HG03439 (cell line): ENCODE measurements around the gene LEMD1.
"Not testable (repeated sequence)": the region's sequence is repeated elsewhere in the genome, so short reads cannot be mapped to it uniquely, and the experiment has no call there.

Source experiments
- ATAC-seq: cut with Tn5 transposase; IDR thresholded peaks from one replicate; pipeline ENCODE4 v1.9.1; 2021; ENCODE audit warnings: mild to moderate bottlenecking, moderate library complexity; ENCODE audit not compliant: unreplicated experiment

The LEMD1 gene

DNA sequence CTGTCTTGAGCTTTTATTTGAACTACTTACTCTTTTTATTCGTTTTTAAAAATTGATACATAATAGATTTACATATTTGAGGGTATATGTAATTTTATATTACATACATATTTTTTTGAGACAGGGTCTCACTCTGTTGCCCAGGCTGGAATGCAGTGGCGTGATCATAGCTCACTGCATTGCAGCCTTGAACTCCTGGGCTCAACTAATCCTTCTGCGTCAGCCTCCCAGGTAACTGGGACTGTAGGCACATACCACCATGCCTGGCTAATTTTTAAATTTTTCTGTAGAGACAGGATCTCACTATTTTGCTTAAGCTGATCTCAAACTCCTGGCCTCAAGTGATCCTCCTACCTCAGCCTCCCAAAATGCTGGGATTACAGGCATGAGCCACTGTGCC is 38.9 kb downstream of the LEMD1 start:
- not testable (repeated sequence) for ATAC-seq

DNA sequence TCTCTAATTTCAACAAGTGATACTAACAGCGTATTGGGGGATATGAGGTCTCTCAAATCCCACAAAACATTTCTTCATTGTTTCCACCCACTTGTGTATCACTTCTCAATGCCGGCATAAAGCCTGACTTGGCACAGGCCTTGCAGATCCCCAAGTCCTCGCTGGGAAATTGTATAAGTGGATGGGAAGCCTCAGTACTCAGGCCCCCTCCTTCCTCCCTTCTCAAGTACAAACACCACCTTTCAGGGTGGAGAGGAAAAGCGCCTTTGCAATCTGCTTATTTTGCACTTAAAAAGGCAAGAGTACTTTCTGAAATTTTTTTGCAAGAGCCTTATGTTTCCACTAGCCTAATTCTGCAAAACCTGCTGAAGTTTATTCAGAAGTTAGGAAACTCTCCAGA is 39.3 kb downstream of the LEMD1 start:
- no peak for ATAC-seq

DNA sequence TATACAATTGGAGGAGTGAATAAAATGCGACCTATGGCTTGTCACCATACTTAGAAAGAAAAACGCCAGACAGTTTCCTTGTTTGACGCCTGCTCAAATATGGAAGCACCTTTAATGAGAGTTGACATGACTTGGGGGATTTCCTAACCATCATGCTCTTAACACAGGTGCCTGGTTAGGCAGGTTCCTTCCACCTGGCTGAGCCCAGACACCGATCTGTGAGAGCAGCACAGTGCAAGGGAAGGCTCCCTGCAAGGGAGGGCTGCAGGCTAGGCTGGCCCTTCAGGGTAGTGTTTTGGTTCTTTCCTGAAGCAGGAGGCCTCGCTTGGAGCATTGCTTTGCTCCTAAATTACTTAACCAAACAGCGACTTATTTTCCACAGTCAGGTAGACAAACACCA is 40.6 kb downstream of the LEMD1 start:
- ATAC-seq: no peak

DNA sequence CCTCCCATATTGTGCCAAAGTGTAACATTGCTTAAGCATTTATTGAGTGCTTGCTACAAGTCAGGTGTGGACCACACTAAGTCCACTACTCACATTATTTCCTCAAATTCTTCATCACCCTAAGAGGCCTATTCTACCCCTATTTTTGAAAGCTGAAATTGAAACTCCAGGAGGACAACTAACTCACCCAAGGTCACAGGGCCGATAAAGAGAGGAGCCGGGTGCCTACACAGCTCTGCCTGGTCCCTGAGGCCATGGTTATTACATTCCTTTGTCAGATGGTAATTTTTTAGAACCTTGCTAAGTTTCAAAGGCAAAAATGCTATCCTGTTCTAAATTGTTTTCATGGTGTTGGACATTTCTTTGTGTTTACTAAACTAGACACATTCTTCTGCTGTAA is 41.0 kb downstream of the LEMD1 start:
- ATAC-seq: no peak

DNA sequence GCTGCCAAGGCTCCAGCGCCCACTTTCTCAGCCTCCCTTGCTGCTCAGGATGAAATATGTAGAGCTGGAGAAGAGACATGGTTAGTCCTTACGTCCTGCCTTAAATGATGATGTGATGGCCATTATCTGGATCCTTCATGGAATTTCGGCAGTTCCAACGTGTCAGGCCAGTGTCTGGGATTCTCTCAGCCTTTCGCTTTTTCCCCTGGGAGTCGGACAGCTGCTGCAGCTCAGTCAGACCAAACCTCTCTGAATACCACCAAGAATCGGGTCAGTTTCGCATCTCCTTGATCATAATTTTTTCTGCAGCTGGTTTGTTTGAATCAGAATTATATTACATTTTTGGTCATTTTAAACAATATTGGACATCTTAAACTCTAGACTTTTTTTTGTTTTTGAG is 42.8 kb downstream of the LEMD1 start:
- no peak for ATAC-seq

DNA sequence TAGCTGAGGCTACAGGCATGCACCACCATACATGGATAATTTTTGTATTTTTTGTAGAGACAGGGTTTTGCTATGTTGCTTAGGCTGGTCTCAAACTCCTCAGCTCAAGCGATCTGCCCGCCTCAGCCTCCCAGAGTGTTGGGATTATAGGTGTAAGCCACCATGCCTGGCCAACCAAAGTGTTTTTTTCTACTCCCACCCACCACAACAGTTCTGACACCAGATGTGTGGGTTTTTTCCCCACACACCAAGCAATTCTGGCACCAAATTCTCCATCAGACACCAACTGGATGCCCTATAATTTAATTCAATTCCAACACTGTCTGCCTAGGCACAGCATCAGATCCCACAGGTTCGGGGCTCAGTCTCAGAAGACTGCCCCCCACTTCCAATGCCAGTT is 44.5 kb downstream of the LEMD1 start:
- no peak for ATAC-seq

DNA sequence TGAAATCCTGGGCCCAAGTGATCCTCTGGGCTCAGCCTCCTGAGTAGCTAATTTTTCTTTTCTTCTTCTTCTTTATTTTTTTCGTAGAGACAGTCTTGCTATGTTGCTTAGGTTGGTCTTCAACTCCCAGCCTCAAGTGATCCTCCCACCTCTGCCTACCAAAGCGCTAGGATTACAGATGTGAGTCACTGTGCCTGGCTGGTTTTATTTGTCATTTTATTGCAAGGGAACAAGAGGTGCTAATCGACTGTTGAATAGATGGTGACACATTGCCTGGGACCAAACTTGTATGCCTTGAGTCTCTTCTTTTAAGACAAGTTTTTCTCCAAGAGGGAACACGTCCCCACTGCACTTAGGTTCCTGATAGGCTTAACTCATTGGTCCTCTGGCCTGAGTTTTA is 45.1 kb downstream of the LEMD1 start:
- ATAC-seq: no peak

DNA sequence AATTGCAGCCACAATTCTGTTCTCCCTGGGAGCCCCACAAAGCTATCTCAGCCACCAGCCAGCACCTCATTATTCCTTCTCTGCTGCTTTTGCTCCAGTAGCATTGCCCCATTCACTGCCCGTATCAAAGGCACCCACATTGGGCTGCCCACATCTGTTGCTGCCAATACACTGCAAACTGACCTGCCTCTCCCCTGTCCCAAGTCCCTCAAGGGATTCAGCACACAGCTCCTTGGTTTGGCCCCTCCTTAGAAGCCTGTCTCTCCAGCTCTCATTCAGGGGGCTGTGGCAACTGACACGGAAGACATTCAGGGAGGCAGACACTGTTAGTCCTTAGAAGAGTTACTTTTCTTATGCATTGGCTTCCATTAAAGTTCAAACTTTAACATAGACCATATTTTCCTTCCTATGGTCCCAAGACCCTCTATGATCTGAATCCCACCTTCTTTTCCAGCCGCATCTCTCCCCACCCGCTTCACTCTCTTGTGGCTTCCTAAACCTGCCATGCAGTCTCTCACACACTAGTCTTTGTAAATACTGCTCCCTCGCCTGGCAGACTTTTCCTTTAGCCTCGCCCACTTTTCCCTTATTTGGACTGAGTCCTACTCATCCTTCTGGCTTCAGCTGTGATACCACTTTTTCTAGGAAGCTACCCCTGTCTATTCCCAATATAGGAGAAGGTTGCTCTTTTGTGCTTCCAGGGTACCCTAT is 45.9 kb downstream of the LEMD1 start:
- ATAC-seq: no peak

DNA sequence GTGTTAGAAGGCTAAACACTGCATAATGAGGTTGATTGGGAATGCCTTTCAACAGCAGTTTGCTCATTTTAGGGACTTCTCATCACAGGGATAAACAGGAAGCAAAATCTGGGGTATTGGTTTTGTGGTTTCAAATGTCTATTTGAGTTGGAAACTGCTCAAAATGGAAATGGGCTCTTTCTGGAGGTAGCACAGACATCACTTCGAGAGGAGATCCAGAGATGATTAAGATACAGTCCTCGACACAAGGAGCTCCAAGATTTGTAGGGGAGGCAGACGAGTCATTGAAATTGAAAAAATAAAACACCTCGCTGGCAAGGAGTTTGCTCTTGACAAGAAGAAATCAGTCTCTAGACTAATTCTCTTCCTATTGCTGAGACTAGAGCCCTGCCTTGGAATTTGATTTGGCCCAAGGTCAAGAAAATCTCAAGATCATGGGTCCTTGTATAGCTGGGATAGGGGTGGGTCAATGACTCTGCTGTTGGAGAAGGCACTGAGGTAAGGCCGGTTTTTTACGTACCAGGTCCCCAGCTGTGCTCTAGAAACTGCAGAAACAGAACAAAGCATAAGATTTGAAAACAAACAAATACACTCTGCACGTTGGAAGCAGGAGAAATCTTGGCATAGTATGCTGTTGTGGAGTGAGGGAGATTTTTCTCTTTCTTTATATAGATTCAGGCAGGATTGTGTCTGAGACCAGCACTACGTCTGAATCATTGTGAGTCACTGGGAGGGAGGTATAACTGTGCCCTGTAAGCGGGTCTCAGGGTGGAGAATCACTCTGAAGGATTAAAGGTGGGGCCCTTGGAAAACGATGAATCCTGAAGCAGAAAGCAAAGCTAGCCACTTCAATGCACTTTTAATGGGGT is 47.4 kb downstream of the LEMD1 start:
- ATAC-seq: no peak

DNA sequence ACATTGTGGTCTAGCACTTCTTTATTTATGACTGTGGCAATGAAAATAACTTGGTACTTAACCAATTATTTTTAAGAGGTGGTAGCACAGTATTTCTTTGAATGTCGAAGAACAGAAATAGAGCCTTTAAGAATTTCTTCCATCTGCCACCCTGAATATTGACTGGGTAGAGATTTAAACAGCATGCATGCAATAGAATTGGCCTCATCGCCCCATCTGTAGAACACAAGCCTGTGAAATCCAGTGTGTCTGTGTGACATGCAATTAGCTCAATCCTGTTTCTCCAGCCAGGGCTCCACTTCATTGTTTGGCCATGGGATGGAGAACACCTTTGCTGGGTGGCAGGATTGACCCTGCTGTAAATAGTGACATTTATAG is 48.1 kb downstream of the LEMD1 start:
- no peak for ATAC-seq

DNA sequence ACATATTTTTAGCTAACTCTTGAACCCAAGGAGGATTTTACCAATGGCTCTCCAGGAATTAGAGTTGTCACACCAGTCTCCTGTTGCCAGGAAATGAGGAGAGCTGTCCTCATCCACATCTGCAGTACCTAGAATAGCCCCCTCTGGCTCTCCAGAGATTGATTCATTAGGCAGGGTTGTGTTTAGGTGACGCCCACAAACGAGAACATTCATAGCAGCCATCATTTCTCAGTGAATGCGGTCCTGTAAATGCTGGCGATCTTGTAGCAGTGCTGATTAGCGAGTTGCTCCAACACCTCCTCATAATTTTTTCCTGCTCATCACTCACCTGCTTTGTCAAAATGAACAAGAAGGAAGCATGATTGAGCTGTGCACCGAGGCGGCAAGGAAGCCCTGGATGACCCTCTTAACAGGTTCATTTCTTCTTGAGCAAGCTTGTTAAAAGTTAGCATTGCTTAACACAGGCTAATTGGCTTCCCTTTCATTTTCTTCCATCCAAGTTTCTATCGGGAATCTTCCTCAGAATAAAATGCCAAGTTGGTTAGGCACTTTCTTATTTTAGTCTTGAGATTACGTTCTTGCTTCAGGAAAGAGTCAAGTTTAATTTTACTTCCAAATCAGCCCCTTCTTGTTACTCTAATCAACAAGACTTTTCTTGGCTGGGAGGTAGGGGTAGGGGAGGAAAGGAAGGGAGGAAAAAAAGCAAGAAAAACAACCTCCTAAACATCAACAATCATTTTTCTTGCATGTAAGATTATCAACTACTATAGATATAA is 48.6 kb downstream of the LEMD1 start:
- no peak for ATAC-seq

DNA sequence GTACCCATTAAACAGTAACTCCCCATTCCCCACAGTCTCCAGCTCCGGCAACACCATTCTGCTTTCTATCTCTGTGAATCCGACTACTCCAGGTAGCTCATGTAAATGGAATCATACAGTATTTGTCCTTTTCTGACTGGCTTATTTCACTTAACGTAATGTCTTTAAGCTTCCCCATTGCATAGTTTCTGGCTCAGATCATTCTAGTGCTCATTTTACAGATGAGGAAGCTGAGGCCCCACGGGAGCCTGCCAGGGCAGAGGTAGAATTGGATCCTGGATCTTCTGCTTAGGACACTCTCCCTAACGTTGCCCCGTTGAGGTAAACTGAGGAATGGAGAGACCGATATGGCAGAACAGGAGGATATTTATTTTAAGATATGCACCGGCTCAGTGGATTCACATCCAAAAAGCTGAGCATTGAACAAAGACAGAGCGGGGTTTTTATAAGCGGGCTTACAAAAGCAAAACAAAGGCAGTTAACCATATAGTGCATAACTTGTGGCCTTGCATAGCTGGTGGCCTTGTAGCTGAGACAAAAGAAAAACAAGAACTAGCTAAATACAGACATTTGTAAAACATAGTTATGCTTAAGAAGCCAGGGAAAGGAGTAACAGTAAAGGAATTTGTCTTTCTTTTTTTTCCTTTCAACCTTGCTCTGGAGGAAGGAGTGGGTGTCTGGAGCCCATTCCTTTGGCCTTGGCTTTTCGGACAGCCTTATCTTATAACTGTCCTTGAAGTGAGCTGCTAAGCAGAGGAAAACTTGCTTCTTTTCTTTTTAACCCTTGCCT is 49.8 kb downstream of the LEMD1 start:
- no peak for ATAC-seq

DNA sequence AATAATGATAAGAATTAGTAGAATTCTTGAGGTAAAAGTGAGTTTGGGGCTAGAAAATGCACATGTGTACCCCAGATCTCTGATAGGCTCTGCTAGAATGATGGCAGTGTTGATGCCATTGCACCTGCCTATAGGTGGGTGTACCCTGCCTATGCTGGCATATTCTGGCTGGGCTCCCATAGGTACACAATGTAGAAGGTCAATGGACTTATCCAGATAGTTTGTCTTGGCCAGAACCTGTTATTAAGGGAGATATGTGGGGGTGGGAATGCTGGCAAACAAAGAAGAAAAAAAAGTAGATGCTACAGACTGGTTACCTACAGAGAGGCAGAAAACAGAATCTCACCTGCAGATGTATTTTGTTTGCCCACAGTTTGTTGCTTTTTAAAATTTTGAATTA is 51.1 kb downstream of the LEMD1 start:
- ATAC-seq: no peak

DNA sequence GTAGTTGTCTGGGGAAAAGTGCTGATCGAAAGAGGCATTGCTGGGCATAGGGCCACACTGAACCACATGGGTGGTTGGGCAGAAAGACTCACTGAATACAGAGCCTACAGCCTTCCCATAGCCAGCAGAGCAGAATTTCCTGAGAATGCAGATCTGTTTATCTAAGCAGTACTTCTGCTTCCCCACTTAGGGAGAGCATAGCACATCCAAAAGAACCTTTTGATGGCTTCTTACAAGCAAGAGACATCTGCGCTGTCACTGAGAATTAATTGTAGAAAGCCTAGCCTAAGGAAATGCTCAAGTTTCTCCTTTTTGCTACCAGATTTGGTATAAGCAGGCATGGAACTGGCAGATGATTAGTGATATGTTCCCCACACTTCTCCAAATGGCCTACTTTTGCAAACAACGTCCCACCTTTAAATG is 52.1 kb downstream of the LEMD1 start:
- no peak for ATAC-seq

DNA sequence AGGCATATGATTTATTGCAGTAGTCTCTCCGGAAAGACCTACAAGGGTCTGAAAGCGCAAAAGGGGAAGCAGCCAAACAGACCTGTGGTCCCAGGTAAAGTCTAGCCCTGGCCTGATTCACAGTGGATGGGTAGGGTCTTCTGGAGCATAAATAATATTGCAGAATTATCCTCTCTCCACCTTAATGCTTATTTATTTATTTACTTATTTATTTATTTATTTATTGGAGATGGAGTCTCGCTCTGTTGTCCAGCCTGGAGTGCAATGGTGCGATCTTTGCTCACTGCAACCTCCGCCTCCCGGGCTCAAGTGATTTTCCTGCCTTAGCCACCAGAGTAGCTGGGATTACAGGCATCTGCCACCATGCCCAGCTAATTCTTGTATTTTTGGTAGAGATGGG is 53.4 kb downstream of the LEMD1 start:
- ATAC-seq: no peak

DNA sequence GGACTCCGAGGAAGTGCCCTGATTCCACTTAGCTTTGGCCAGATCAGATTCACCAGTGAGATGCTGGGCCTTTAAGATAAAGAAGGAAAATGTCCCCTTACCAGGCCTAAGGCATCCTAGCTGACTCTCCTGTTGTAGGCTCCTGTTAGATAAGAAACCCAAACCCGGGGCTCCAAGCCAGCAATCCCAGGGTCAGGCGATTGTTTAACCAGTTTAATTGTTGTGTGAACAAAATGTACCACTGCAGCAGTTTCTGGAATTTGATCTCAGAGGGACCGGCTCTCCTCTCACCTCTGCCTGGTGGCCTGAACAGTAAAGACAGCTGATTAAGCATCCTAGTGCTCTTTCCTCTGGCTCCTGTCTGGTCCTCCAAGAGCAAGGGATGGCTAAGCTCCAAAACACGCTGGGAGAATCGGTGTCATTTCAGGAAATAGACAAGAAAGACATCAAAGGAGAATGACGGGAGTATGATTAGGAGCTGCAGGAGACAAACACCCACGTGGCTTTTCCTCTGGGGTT is 55.9 kb downstream of the LEMD1 start:
- no peak for ATAC-seq

DNA sequence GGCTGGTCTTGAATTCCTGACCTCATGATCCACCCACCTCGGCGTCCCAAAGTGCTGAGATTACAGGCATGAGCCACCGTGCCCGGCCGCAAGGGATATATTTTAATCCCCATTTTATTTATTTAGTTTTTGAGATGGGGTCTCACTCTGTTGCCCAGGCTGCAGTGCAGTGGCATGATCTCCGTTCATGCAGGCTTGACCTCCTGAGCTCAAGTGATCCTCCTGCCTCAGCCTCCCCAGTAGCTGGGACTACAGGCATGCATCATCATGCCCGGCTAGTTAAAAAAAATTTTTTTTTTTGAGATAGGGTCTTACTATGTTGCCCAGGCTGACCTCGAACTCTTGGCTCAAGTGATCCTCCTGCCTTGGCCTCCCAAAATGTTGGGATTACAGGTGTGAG is 56.8 kb downstream of the LEMD1 start:
- not testable (repeated sequence) for ATAC-seq

DNA sequence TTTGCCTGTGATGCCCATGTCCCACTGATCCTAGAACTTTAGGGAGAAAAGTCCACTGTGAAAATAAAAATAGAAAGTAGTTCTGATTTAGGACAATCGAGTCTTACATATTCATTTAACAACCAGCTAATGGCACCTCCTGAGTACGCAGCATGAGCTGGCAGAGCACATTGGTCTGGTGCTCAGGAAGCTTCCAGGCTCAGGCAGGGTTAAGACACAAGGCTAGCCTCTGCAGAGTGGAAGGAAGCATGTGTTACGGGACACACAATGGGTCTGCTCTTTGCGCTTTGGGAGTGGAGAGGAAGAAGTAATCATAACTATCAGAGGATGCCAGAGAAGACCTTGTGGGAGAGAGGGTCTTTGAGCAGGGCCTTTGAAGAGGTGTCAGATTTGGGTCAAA is 61.0 kb downstream of the LEMD1 start:
- ATAC-seq: no peak

DNA sequence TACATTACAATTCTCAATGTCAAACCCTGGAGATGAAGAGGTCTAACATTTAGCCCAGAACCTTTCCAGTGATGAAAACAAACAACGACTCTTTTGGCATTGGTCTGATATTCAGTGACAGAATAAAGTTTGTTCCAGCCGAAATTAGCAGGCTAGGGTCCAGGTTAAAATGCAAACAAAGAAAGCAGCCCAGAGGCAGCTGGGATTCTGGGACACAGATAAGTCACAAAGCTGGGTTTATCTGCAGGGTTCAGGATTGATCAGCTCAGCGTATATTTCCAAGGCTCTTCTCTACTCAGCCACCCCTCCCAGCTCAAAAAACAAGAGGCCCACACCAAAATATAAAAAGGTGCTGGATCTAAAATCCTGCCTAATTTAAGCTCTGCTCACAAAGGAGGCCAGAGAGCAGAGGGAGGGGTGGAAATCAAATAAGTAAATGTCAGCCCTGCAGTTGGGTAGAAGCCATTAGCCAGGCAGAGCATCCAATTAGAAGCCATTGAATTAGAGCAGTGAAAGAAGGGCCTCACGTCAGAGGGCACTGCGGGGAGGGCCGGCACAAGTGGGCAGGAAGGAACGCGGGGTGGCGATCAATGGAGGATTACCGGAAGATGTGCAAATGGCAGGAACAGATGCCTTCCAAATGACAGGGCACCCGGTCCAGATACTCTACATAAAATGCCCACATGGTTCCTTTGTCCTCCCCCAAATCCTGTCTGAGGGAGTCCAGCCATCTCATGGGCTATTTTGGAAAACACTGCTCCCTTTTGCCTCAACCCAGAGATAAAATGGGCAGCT is 61.9 kb downstream of the LEMD1 start:
- ATAC-seq: no peak

DNA sequence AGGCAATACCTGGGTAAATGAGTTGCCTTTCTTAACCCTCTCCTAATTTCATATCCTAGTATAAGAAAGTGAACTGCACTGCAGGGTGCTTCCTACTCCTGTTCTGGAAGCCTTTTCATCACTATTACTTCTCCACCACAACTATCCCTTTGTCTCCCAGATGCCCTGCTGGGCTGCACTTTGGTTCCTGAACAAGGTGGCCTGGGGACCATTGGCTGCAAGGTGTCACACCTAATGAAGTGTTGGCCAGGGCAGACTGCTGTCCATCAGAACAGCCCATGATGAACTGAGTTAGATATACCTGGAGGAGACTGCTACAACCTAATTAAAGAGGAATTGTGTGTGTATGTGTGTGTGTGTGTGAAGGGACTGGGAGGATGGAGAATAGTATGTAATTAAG is 63.3 kb downstream of the LEMD1 start:
- ATAC-seq: no peak
